Measurements from ENCODE around the gene NHERF1. TPM values are rescaled to one million over a fixed set of nuclear protein-coding genes. Genes with fewer than 3 reads are reported as not detected.

Gene NHERF1
- total and polyA plus RNA-seq, 7 donors = 2.4 to 37.1 (median 4.9) TPM

DNA sequence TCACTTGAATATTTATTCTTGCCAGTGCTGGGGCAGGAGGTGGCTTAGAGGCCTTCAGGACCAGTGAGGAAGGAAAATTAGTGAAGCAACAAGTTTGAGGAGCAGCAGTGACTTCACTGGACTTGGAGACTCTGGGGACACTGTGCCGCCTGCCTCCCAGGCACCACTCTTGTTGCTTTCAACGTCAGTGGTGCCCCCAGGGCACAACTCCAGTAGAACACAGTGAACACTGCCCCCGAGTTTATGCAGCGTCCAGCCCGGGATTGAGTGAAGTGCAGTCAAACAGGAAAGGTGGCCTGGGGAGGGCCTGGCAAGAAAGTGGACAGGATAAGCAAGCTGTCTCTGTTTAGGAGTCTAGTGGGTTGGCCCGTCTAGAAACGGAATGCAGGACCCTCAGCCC lies 52.1 kb downstream of the NHERF1 start:
- Histone ChIP-seq H3K4me3 (no peak overlapping the region), H3K27ac (no peak overlapping the region), H3K27me3 (ENCODE audit: insufficient read depth in 3 of 3, low read length in 2 of 3) (no peaks in the 10 kb centered on the region), H3K4me1 (no peaks in the 10 kb centered on the region), H3K36me3 (ENCODE audit: insufficient read depth in 1 of 2, low read depth in 1 of 2) (peaks cover 0 to 59% of the 10 kb centered on the region in 2 donors), H3K9me3 (no peaks in the 10 kb centered on the region)
- intact Hi-C loops (cut with DNase I) = loop anchor here in 1 of 2 donors (5.0 kb wide), 1 partner anchor 47 kb away; no protein-coding TSS in a partner anchor
- 87 to 89% (median 89%) methylated on average over 7 of the region's 7 CpGs for WGBS, 3 donors
- no peak for ATAC-seq
- TF ChIP-seq, protein P1, sequence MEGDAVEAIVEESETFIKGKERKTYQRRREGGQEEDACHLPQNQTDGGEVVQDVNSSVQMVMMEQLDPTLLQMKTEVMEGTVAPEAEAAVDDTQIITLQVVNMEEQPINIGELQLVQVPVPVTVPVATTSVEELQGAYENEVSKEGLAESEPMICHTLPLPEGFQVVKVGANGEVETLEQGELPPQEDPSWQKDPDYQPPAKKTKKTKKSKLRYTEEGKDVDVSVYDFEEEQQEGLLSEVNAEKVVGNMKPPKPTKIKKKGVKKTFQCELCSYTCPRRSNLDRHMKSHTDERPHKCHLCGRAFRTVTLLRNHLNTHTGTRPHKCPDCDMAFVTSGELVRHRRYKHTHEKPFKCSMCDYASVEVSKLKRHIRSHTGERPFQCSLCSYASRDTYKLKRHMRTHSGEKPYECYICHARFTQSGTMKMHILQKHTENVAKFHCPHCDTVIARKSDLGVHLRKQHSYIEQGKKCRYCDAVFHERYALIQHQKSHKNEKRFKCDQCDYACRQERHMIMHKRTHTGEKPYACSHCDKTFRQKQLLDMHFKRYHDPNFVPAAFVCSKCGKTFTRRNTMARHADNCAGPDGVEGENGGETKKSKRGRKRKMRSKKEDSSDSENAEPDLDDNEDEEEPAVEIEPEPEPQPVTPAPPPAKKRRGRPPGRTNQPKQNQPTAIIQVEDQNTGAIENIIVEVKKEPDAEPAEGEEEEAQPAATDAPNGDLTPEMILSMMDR (IDR thresholded peaks at IDR 0.05) = no peak
- no peak for DNase-seq

DNA sequence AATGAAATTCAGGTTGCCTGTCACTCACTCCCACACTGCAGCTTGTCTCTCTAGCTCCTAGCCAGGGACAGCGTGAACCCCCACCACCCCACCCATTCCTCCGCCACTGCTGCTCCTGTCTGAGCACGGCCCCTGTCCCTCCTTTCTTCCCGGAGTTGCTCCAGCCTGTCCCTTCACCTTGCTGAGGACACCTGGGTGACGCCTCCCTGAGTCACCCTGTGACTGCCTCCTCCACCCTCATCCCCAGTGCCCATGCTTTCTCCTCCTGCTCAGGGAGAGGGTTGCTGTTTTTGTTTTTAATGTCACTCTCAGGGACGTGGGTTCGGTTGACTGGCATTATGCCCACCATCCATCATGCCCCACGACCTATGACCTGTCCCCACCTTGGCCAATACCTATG lies 53.5 kb downstream of the NHERF1 start:
- ATAC-seq (no peak), DNase-seq (no peak)
- Histone ChIP-seq H3K27ac (no peak overlapping the region), H3K27me3 (ENCODE audit: insufficient read depth in 3 of 3, low read length in 2 of 3) (no peaks in the 10 kb centered on the region), H3K4me1 (no peaks in the 10 kb centered on the region), H3K36me3 (ENCODE audit: insufficient read depth in 1 of 2, low read depth in 1 of 2) (peaks cover 0 to 47% of the 10 kb centered on the region in 2 donors), H3K4me3 (no peak overlapping the region), H3K9me3 (no peaks in the 10 kb centered on the region)
- TF ChIP-seq, protein P1 (IDR thresholded peaks at IDR 0.05) = no peak
- 86 to 91% (median 87%) methylated on average over 8 of the region's 8 CpGs for WGBS, 3 donors
- intact Hi-C loops (cut with DNase I) = loop anchor here in 1 of 2 donors (5.0 kb wide), 1 partner anchor 45 kb away; no protein-coding TSS in a partner anchor

DNA sequence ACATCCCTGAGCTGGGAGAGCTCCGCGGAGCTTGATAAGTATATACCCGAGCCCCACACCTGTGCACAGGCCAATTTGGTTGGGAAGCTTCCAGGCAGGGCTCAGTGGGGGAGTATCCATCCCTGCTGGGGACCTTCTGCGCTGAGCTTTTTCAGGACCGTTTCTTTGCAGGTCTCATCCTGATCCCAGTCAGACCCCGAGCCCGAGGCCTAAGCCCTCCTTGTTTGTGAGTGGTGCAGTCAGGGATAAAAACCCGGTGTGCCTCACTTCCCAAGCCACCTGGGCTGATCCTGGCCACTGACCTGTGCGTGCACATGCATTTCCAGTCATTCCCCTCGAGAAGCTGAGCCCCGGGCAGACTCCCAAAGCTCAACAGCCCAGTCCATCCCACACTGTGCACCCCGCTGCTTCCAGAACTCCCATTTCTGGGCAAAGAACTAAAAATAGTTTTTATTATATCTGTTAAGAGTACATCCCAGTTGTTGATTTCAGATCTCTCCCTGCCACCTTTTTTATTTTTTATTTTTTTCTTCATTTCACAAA lies 55.0 kb downstream of the NHERF1 start:
- 88 to 93% (median 90%) methylated on average over 12 of the region's 12 CpGs for WGBS, 3 donors
- TF ChIP-seq, protein P1 (IDR thresholded peaks at IDR 0.05) = no peak
- intact Hi-C loops (cut with DNase I) = loop anchor here in 1 of 2 donors (5.0 kb wide), 1 partner anchor 44 kb away; no protein-coding TSS in a partner anchor
- H3K4me1 ChIP-seq = no peaks in the 10 kb centered on the region
- no peak overlapping the region for H3K27ac ChIP-seq
- no peaks in the 10 kb centered on the region for H3K9me3 ChIP-seq
- H3K27me3 ChIP-seq (ENCODE audit: insufficient read depth in 3 of 3, low read length in 2 of 3) = no peaks in the 10 kb centered on the region
- DNase-seq = no peak
- H3K4me3 ChIP-seq = no peak overlapping the region
- peaks cover 0 to 33% of the 10 kb centered on the region in 2 donors for H3K36me3 ChIP-seq (ENCODE audit: insufficient read depth in 1 of 2, low read depth in 1 of 2)
- ATAC-seq = no peak

DNA sequence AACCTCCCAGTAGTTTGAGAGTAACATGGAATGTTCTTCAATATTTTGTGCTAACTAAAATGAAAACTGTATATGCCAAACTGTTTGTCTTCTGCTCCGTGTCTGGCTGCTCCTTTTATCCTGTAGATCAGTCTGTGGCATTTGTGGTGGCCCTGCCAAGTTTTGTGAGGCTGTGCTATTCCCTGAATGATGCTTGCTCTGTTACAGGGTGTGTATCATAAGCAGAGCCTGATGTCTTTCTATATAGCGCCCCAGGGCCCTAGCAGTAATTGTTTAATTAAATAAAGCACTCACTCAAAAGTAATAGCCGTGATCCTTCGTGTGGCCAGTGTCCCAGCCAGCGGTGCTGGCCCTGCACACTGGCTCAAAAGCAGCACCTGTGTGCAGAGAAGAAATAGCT lies 55.5 kb downstream of the NHERF1 start:
- Histone ChIP-seq H3K9me3 (no peaks in the 10 kb centered on the region), H3K27me3 (ENCODE audit: insufficient read depth in 3 of 3, low read length in 2 of 3) (no peaks in the 10 kb centered on the region), H3K4me1 (no peaks in the 10 kb centered on the region), H3K36me3 (ENCODE audit: insufficient read depth in 1 of 2, low read depth in 1 of 2) (peaks cover 0 to 28% of the 10 kb centered on the region in 2 donors), H3K4me3 (no peak overlapping the region), H3K27ac (no peak overlapping the region)
- intact Hi-C loops (cut with DNase I) = loop anchor here in 1 of 2 donors (5.0 kb wide), 1 partner anchor 43 kb away; no protein-coding TSS in a partner anchor
- TF ChIP-seq, protein P1 (IDR thresholded peaks at IDR 0.05) = no peak
- 81 to 84% (median 84%) methylated on average over 5 of the region's 5 CpGs for WGBS, 3 donors
- ATAC-seq = no peak
- no peak for DNase-seq

Data from psoas muscle (tissue), 8 donors.